Mesendoderm (in vitro differentiated cells): Measurements from ENCODE around the gene GTF3C4.

Source experiments
- DNase-seq: peaks from one replicate; pipeline ENCODE4 v3.0.0; 2013
- H2AK5ac ChIP-seq: 2 replicates; pipeline ENCODE4 v1.6.1; 2013; ENCODE audit warnings: low read length, inconsistent platforms
- H2BK120ac ChIP-seq: 2 replicates; pipeline ENCODE4 v1.6.1; 2013; ENCODE audit warnings: low read depth, mild to moderate bottlenecking, low read length, moderate library complexity, mixed read lengths
- H2BK15ac ChIP-seq: replicated peaks from 2 replicates; pipeline ENCODE4 v1.6.1; 2013; ENCODE audit warnings: low read depth, mild to moderate bottlenecking, moderate library complexity
- H2BK5ac ChIP-seq: 2 replicates; pipeline ENCODE4 v1.6.1; 2013; ENCODE audit warnings: low read length, inconsistent platforms
- H3K18ac ChIP-seq: 2 replicates; pipeline ENCODE4 v1.6.1; 2013; ENCODE audit warnings: mild to moderate bottlenecking, low read length, mixed read lengths
- H3K23ac ChIP-seq: one replicate; pipeline ENCODE4 v1.6.1; 2013; ENCODE audit warnings: low read length
- H3K27ac ChIP-seq: 2 replicates; pipeline ENCODE4 v1.5.1; 2013; ENCODE audit warnings: low read depth, mild to moderate bottlenecking, inconsistent platforms, low read length, moderate library complexity
- H3K27me3 ChIP-seq: 2 replicates; pipeline ENCODE4 v1.6.1; 2013; ENCODE audit warnings: low read length, control low read depth, mild to moderate bottlenecking, inconsistent platforms; ENCODE audit not compliant: insufficient read depth, poor library complexity
- H3K36me3 ChIP-seq: 2 replicates; pipeline ENCODE4 v1.6.1; 2013; ENCODE audit warnings: low read length, inconsistent platforms; ENCODE audit not compliant: control insufficient read depth, insufficient read depth
- H3K4ac ChIP-seq: one replicate; pipeline ENCODE4 v1.6.1; 2013; ENCODE audit warnings: low read depth, mild to moderate bottlenecking, low read length, moderate library complexity
- H3K4me1 ChIP-seq: 2 replicates; pipeline ENCODE4 v1.6.1; 2013; ENCODE audit warnings: low read depth, low read length, inconsistent platforms; ENCODE audit not compliant: control insufficient read depth
- H3K4me2 ChIP-seq: 2 replicates; pipeline ENCODE4 v1.6.1; 2013; ENCODE audit warnings: low read length
- H3K4me3 ChIP-seq: 2 replicates; pipeline ENCODE4 v1.5.1; 2013; ENCODE audit warnings: mild to moderate bottlenecking, low read length
- H3K56ac ChIP-seq: one replicate; pipeline ENCODE4 v1.6.1; 2013; ENCODE audit warnings: low read length
- H3K79me1 ChIP-seq: 2 replicates; pipeline ENCODE4 v1.6.1; 2013; ENCODE audit warnings: low read length, inconsistent platforms
- H3K79me2 ChIP-seq: 2 replicates; pipeline ENCODE4 v1.6.1; 2013; ENCODE audit warnings: mild to moderate bottlenecking, low read length; ENCODE audit not compliant: control insufficient read depth, insufficient read depth
- H3K9ac ChIP-seq: 2 replicates; pipeline ENCODE4 v1.6.1; 2013; ENCODE audit warnings: low read length, inconsistent platforms
- H4K5ac ChIP-seq: one replicate; pipeline ENCODE4 v1.6.1; 2013; ENCODE audit warnings: low read length
- H4K8ac ChIP-seq: one replicate; pipeline ENCODE4 v1.6.1; 2013; ENCODE audit warnings: low read depth, mild to moderate bottlenecking, control low read depth, low read length, moderate library complexity
- WGBS: extraction: QIAGEN DNeasy Blood & Tissue Kit; methylation state at CpG from one replicate; pipeline ENCODE4 v1.1.7; 2013; ENCODE audit warnings: low lambda C conversion rate, missing lambda C conversion rate; ENCODE audit not compliant: insufficient coverage; ENCODE audit errors: extremely low coverage; 5-methylcytosine and 5-hydroxymethylcytosine counted together

The GTF3C4 gene

GRCh38 chr9:132723809-132724208 is 53.5 kb downstream of the GTF3C4 start:
- Histone ChIP-seq H3K79me1 (no peaks in the 10 kb centered on the region), H4K5ac (no peak overlapping the region), H3K23ac (no peak overlapping the region), H3K4me2 (no peak overlapping the region), H3K9ac (no peak overlapping the region), H3K79me2 (no peaks in the 10 kb centered on the region), H4K8ac (no peak overlapping the region), H3K4me1 (no peaks in the 10 kb centered on the region), H2BK120ac (no peak overlapping the region), H3K56ac (no peak overlapping the region), H3K18ac (no peak overlapping the region), H2BK15ac (no peak overlapping the region), H2BK5ac (no peak overlapping the region), H2AK5ac (no peak overlapping the region), H3K4ac (no peak overlapping the region), H3K27ac (no peak overlapping the region), H3K27me3 (no peaks in the 10 kb centered on the region), H3K4me3 (no peak overlapping the region), H3K36me3 (no peaks in the 10 kb centered on the region)
- no CpG with 5 or more reads among the region's 4 CpGs for WGBS
- no peak for DNase-seq

GRCh38 chr9:132725306-132725705 is 55.0 kb downstream of the GTF3C4 start:
- H3K4me2 ChIP-seq: no peak overlapping the region
- WGBS: no CpG with 5 or more reads among the region's 13 CpGs
- H3K9ac ChIP-seq: no peak overlapping the region
- no peak overlapping the region for H3K23ac ChIP-seq
- H4K8ac ChIP-seq: no peak overlapping the region
- no peak overlapping the region for H3K27ac ChIP-seq
- no peak overlapping the region for H4K5ac ChIP-seq
- no peak overlapping the region for H3K56ac ChIP-seq
- H3K4me3 ChIP-seq: no peak overlapping the region
- no peaks in the 10 kb centered on the region for H3K36me3 ChIP-seq
- H3K79me1 ChIP-seq: no peaks in the 10 kb centered on the region
- no peak overlapping the region for H3K4ac ChIP-seq
- no peaks in the 10 kb centered on the region for H3K27me3 ChIP-seq
- no peaks in the 10 kb centered on the region for H3K4me1 ChIP-seq
- no peak overlapping the region for H3K18ac ChIP-seq
- no peak overlapping the region for H2BK5ac ChIP-seq
- H2BK15ac ChIP-seq: no peak overlapping the region
- no peak for DNase-seq
- H2BK120ac ChIP-seq: no peak overlapping the region
- H2AK5ac ChIP-seq: no peak overlapping the region
- H3K79me2 ChIP-seq: no peaks in the 10 kb centered on the region

- Histone ChIP-seq H3K18ac (no peak overlapping the region), H3K27me3 (no peaks in the 10 kb centered on the region), H3K79me2 (no peaks in the 10 kb centered on the region), H2AK5ac (no peak overlapping the region), H2BK120ac (no peak overlapping the region), H2BK15ac (no peak overlapping the region), H3K4me1 (no peaks in the 10 kb centered on the region), H3K4me3 (no peak overlapping the region), H2BK5ac (no peak overlapping the region), H3K23ac (no peak overlapping the region), H4K5ac (no peak overlapping the region), H3K9ac (no peak overlapping the region), H3K4me2 (no peak overlapping the region), H3K79me1 (no peaks in the 10 kb centered on the region), H4K8ac (no peak overlapping the region), H3K36me3 (no peaks in the 10 kb centered on the region), H3K56ac (no peak overlapping the region), H3K4ac (no peak overlapping the region), H3K27ac (no peak overlapping the region)
- WGBS: no CpG with 5 or more reads among the region's 8 CpGs
- no peak for DNase-seq
Observed at GRCh38 chr9:132726576-132727130, 56.4 kb downstream of the GTF3C4 start.

GRCh38 chr9:132728071-132728470 is 57.8 kb downstream of the GTF3C4 start:
- H4K5ac ChIP-seq: no peak overlapping the region
- H3K4ac ChIP-seq: no peak overlapping the region
- no peak overlapping the region for H3K9ac ChIP-seq
- H3K23ac ChIP-seq: no peak overlapping the region
- H2BK120ac ChIP-seq: no peak overlapping the region
- H3K4me1 ChIP-seq: no peaks in the 10 kb centered on the region
- H3K4me2 ChIP-seq: no peak overlapping the region
- no peak overlapping the region for H4K8ac ChIP-seq
- H3K27ac ChIP-seq: no peak overlapping the region
- H3K4me3 ChIP-seq: no peak overlapping the region
- no peak overlapping the region for H2BK15ac ChIP-seq
- no peak overlapping the region for H2AK5ac ChIP-seq
- no peak overlapping the region for H3K56ac ChIP-seq
- H3K36me3 ChIP-seq: no peaks in the 10 kb centered on the region
- DNase-seq: no peak
- no peaks in the 10 kb centered on the region for H3K27me3 ChIP-seq
- H2BK5ac ChIP-seq: no peak overlapping the region
- H3K18ac ChIP-seq: no peak overlapping the region
- WGBS: no CpG with 5 or more reads among the region's 5 CpGs
- no peaks in the 10 kb centered on the region for H3K79me2 ChIP-seq
- H3K79me1 ChIP-seq: no peaks in the 10 kb centered on the region

- H3K18ac ChIP-seq: no peak overlapping the region
- no peak overlapping the region for H3K4ac ChIP-seq
- H4K8ac ChIP-seq: no peak overlapping the region
- no peaks in the 10 kb centered on the region for H3K79me1 ChIP-seq
- no CpG with 5 or more reads among the region's 2 CpGs for WGBS
- no peak overlapping the region for H4K5ac ChIP-seq
- no peak overlapping the region for H3K56ac ChIP-seq
- no peak overlapping the region for H3K4me3 ChIP-seq
- no peak overlapping the region for H2BK120ac ChIP-seq
- H3K79me2 ChIP-seq: no peaks in the 10 kb centered on the region
- no peak overlapping the region for H3K27ac ChIP-seq
- DNase-seq: no peak
- H3K4me2 ChIP-seq: no peak overlapping the region
- no peak overlapping the region for H2BK5ac ChIP-seq
- no peak overlapping the region for H2BK15ac ChIP-seq
- H3K36me3 ChIP-seq: no peaks in the 10 kb centered on the region
- no peaks in the 10 kb centered on the region for H3K4me1 ChIP-seq
- H3K27me3 ChIP-seq: no peaks in the 10 kb centered on the region
- H3K9ac ChIP-seq: no peak overlapping the region
- no peak overlapping the region for H2AK5ac ChIP-seq
- H3K23ac ChIP-seq: no peak overlapping the region
Observed at GRCh38 chr9:132728497-132728896, 58.2 kb downstream of the GTF3C4 start.

GRCh38 chr9:132729235-132729890 is 59.1 kb downstream of the GTF3C4 start:
- H3K79me2 ChIP-seq: no peaks in the 10 kb centered on the region
- no peak overlapping the region for H4K5ac ChIP-seq
- no peak for DNase-seq
- H4K8ac ChIP-seq: no peak overlapping the region
- no peaks in the 10 kb centered on the region for H3K36me3 ChIP-seq
- no CpG with 5 or more reads among the region's 5 CpGs for WGBS
- H3K4me2 ChIP-seq: no peak overlapping the region
- no peak overlapping the region for H3K56ac ChIP-seq
- no peaks in the 10 kb centered on the region for H3K79me1 ChIP-seq
- no peak overlapping the region for H3K9ac ChIP-seq
- no peaks in the 10 kb centered on the region for H3K27me3 ChIP-seq
- no peak overlapping the region for H3K4ac ChIP-seq
- H3K27ac ChIP-seq: no peak overlapping the region
- H2BK120ac ChIP-seq: no peak overlapping the region
- no peak overlapping the region for H2BK5ac ChIP-seq
- H3K18ac ChIP-seq: no peak overlapping the region
- H2BK15ac ChIP-seq: no peak overlapping the region
- no peak overlapping the region for H3K4me3 ChIP-seq
- H2AK5ac ChIP-seq: no peak overlapping the region
- no peaks in the 10 kb centered on the region for H3K4me1 ChIP-seq
- no peak overlapping the region for H3K23ac ChIP-seq
